Nephron (organoid): Measurements from ENCODE around the gene DMBT1.

Source experiments
- H3K27ac Mint-ChIP-seq, 3 experiments: 2 replicates each; pipeline ENCODE4 v1.8.0; 2020; ENCODE audit warnings: mixed read lengths in 3 of 3, mild to moderate bottlenecking in 2 of 3, moderate library complexity in 1 of 3
- H3K27me3 Mint-ChIP-seq: 2 replicates; pipeline ENCODE4 v1.8.0; 2021; ENCODE audit warnings: low read depth, mild to moderate bottlenecking, moderate library complexity, mixed read lengths
- H3K36me3 Mint-ChIP-seq: 2 replicates; pipeline ENCODE4 v1.8.0; 2020; ENCODE audit warnings: low read depth, mixed read lengths
- H3K4me1 Mint-ChIP-seq: 2 replicates; pipeline ENCODE4 v1.8.0; 2020; ENCODE audit warnings: mixed read lengths
- H3K4me3 Mint-ChIP-seq, 3 experiments: 2 replicates each; pipeline ENCODE4 v1.8.0; 2020; ENCODE audit warnings: mild to moderate bottlenecking in 3 of 3, mixed read lengths in 3 of 3, moderate library complexity in 2 of 3
- H3K9me3 Mint-ChIP-seq: 2 replicates; pipeline ENCODE4 v1.8.0; 2020; ENCODE audit warnings: mixed read lengths
- CTCF ChIP-seq, 3 experiments: fragments of 200-600 bp; sonication (generic); IDR thresholded peaks; one replicate each; pipeline ENCODE4 v1.5.0; 2021; ENCODE audit warnings: antibody characterized with exemption in 3 of 3; ENCODE audit not compliant: unreplicated experiment in 3 of 3

DMBT1 gene

GRCh38 chr10:122564980-122565379, 4.4 kb downstream of the DMBT1 start:
- H3K4me3 Mint-ChIP-seq, result no peak overlapping the region
- peaks cover 4% of the 10 kb centered on the region for H3K4me1 Mint-ChIP-seq
- H3K27ac Mint-ChIP-seq, result no peak overlapping the region
- no peak for TF ChIP-seq CTCF (IDR thresholded peaks at IDR 0.05; ENCODE audit: unreplicated experiment in 3 of 3)
- H3K9me3 Mint-ChIP-seq, result no peaks in the 10 kb centered on the region
- H3K27me3 Mint-ChIP-seq, result peaks cover 66% of the 10 kb centered on the region
- H3K36me3 Mint-ChIP-seq, result no peaks in the 10 kb centered on the region

- Mint-ChIP-seq H3K36me3 (no peaks in the 10 kb centered on the region), H3K4me3 (no peak overlapping the region), H3K27me3 (peaks cover 62% of the 10 kb centered on the region), H3K9me3 (no peaks in the 10 kb centered on the region), H3K4me1 (peaks cover 4% of the 10 kb centered on the region), H3K27ac (peak overlapping the region in 1 of 3 experiments; percentile 16)
- peak; percentile 74 to 86 (median 82) for TF ChIP-seq CTCF (IDR thresholded peaks at IDR 0.05; ENCODE audit: unreplicated experiment in 3 of 3)
Measured at GRCh38 chr10:122565766-122566206, 5.2 kb downstream of the DMBT1 start.

GRCh38 chr10:122566632-122567031, 6.1 kb downstream of the DMBT1 start:
- H3K4me1 Mint-ChIP-seq, result peaks cover 4% of the 10 kb centered on the region
- no peaks in the 10 kb centered on the region for H3K9me3 Mint-ChIP-seq
- TF ChIP-seq CTCF (IDR thresholded peaks at IDR 0.05; ENCODE audit: unreplicated experiment in 3 of 3), result no peak
- H3K4me3 Mint-ChIP-seq, result no peak overlapping the region
- no peaks in the 10 kb centered on the region for H3K36me3 Mint-ChIP-seq
- H3K27me3 Mint-ChIP-seq, result peaks cover 58% of the 10 kb centered on the region
- no peak overlapping the region for H3K27ac Mint-ChIP-seq

GRCh38 chr10:122567056-122567660, 6.6 kb downstream of the DMBT1 start:
- no peak overlapping the region for H3K4me3 Mint-ChIP-seq
- H3K27ac Mint-ChIP-seq, result no peak overlapping the region
- peak in 2 of 3 experiments; percentile 33 to 37 for TF ChIP-seq CTCF (IDR thresholded peaks at IDR 0.05; ENCODE audit: unreplicated experiment in 3 of 3)
- peaks cover 4% of the 10 kb centered on the region for H3K4me1 Mint-ChIP-seq
- H3K36me3 Mint-ChIP-seq, result no peaks in the 10 kb centered on the region
- peaks cover under 1% of the 10 kb centered on the region for H3K9me3 Mint-ChIP-seq
- H3K27me3 Mint-ChIP-seq, result peaks cover 58% of the 10 kb centered on the region

- Mint-ChIP-seq H3K27ac (no peak overlapping the region), H3K36me3 (no peaks in the 10 kb centered on the region), H3K27me3 (peaks cover 56% of the 10 kb centered on the region), H3K4me3 (no peak overlapping the region), H3K9me3 (peaks cover 4% of the 10 kb centered on the region), H3K4me1 (peaks cover 4% of the 10 kb centered on the region)
- no peak for TF ChIP-seq CTCF (IDR thresholded peaks at IDR 0.05; ENCODE audit: unreplicated experiment in 3 of 3)
Measured at GRCh38 chr10:122568551-122568950, 8.0 kb downstream of the DMBT1 start.

- TF ChIP-seq CTCF (IDR thresholded peaks at IDR 0.05; ENCODE audit: unreplicated experiment in 3 of 3), result no peak
- H3K4me3 Mint-ChIP-seq, result no peak overlapping the region
- H3K4me1 Mint-ChIP-seq, result no peaks in the 10 kb centered on the region
- H3K27ac Mint-ChIP-seq, result no peak overlapping the region
- peaks cover 16% of the 10 kb centered on the region for H3K9me3 Mint-ChIP-seq
- no peaks in the 10 kb centered on the region for H3K36me3 Mint-ChIP-seq
- peaks cover 38% of the 10 kb centered on the region for H3K27me3 Mint-ChIP-seq
Measured at GRCh38 chr10:122570920-122571319, 10.4 kb downstream of the DMBT1 start.
